ENCODE results near the gene ARFGAP3. TPM values are rescaled to one million over a fixed set of nuclear protein-coding genes. Genes with fewer than 3 reads are reported as not detected.

The ARFGAP3 gene
- total RNA-seq, 1 experiment from 2014 or later: 37.8 TPM

DNA sequence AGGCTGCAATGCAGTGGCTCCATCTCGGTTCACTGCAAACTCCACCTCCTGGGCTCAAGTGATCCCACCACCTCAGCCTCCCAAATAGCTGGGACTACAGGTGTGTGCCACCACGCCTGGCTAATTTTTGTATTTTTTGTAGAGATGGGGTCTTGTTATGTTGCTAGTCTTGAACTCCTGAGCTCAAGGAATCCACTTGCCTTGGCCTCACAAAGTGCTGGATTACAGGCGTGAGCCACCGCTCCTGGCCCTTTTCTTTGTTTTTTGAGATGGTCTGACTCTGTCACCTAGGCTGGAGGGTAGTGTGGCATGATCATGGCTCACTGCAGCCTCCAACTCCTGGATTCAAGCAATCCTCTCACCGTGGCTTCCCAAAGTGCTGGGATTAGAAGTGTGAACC lies 21.0 kb downstream of the ARFGAP3 start:
- CTCF ChIA-PET: interaction anchor here (1.0 kb wide), 1 partner anchor 32 kb away, joined by 5 read pairs; no protein-coding TSS in a partner anchor
- H3K36me3 Mint-ChIP-seq (ENCODE audit: insufficient read depth, unreplicated experiment): peaks cover 32% of the 10 kb centered on the region
- no peak overlapping the region for H3K27ac Mint-ChIP-seq (ENCODE audit: unreplicated experiment)

GRCh38 chr22:42834177-42834949 lies 22.7 kb downstream of the ARFGAP3 start:
- Mint-ChIP-seq H3K36me3 (ENCODE audit: insufficient read depth, unreplicated experiment) (peaks cover 32% of the 10 kb centered on the region), H3K9me3 (ENCODE audit: low read depth, unreplicated experiment) (no peaks in the 10 kb centered on the region), H3K4me1 (ENCODE audit: low read depth, unreplicated experiment) (no peaks in the 10 kb centered on the region), H3K4me3 (ENCODE audit: low read depth, unreplicated experiment) (no peak overlapping the region), H3K27me3 (ENCODE audit: unreplicated experiment) (no peaks in the 10 kb centered on the region), H3K27ac (ENCODE audit: unreplicated experiment) (no peak overlapping the region)
- TF ChIP-seq CTCF (IDR thresholded peaks at IDR 0.05; ENCODE audit: unreplicated experiment): no peak
- DNase-seq: no peak
- no TSS peak for BruUV-seq (replicated peaks)
- intact Hi-C loops (cut with micrococcal nuclease; ENCODE audit: unreplicated experiment): no loop called here
- CTCF ChIA-PET: interaction anchor here (0.6 kb wide), 2 partner anchors 8 to 110 kb away, joined by 4 to 5 read pairs; no protein-coding TSS in a partner anchor

More for the DNA sequence above, 21.0 kb downstream of the ARFGAP3 start:
- no peaks in the 10 kb centered on the region for H3K9me3 Mint-ChIP-seq (ENCODE audit: low read depth, unreplicated experiment)
- no peak overlapping the region for H3K4me3 Mint-ChIP-seq (ENCODE audit: low read depth, unreplicated experiment)
- DNase-seq: no peak
- intact Hi-C loops (cut with micrococcal nuclease; ENCODE audit: unreplicated experiment): no loop called here
- TF ChIP-seq CTCF (IDR thresholded peaks at IDR 0.05; ENCODE audit: unreplicated experiment): no peak
- H3K4me1 Mint-ChIP-seq (ENCODE audit: low read depth, unreplicated experiment): peaks cover 11% of the 10 kb centered on the region
- BruUV-seq (replicated peaks): no TSS peak
- no peaks in the 10 kb centered on the region for H3K27me3 Mint-ChIP-seq (ENCODE audit: unreplicated experiment)

DNA sequence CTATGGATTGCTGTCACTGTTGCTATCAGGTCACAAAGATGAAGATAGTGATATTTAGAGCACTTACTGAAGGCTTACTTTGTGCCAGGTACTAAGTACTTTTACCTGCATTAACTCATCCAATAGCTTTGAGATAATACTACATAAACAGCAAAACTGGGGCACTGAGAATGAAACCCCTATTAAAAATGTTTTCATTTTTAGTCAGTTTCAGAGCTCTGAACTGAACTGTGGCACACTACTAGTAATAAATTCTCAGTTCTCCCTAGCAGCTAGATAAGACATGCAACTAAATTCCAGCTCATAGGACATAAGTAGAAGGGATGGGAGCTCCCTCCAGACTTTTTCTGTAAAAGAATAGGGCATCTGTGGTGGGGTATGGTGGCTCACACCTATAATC lies 24.0 kb downstream of the ARFGAP3 start:
- DNase-seq: no peak
- no peaks in the 10 kb centered on the region for H3K9me3 Mint-ChIP-seq (ENCODE audit: low read depth, unreplicated experiment)
- CTCF ChIA-PET: interaction anchor here (0.7 kb wide), 1 partner anchor 18 kb away, joined by 3 read pairs; no protein-coding TSS in a partner anchor
- BruUV-seq (replicated peaks): no TSS peak
- peaks cover 27% of the 10 kb centered on the region for H3K36me3 Mint-ChIP-seq (ENCODE audit: insufficient read depth, unreplicated experiment)
- intact Hi-C loops (cut with micrococcal nuclease; ENCODE audit: unreplicated experiment): no loop called here
- no peaks in the 10 kb centered on the region for H3K27me3 Mint-ChIP-seq (ENCODE audit: unreplicated experiment)
- H3K4me3 Mint-ChIP-seq (ENCODE audit: low read depth, unreplicated experiment): no peak overlapping the region
- no peak for TF ChIP-seq CTCF (IDR thresholded peaks at IDR 0.05; ENCODE audit: unreplicated experiment)
- no peak overlapping the region for H3K27ac Mint-ChIP-seq (ENCODE audit: unreplicated experiment)
- no peaks in the 10 kb centered on the region for H3K4me1 Mint-ChIP-seq (ENCODE audit: low read depth, unreplicated experiment)

GRCh38 chr22:42831712-42832111 lies 25.4 kb downstream of the ARFGAP3 start:
- H3K36me3 Mint-ChIP-seq (ENCODE audit: insufficient read depth, unreplicated experiment): peaks cover 27% of the 10 kb centered on the region
- CTCF ChIA-PET: no interaction called here
- no peaks in the 10 kb centered on the region for H3K4me1 Mint-ChIP-seq (ENCODE audit: low read depth, unreplicated experiment)
- no peaks in the 10 kb centered on the region for H3K9me3 Mint-ChIP-seq (ENCODE audit: low read depth, unreplicated experiment)
- intact Hi-C loops (cut with micrococcal nuclease; ENCODE audit: unreplicated experiment): no loop called here
- no peak overlapping the region for H3K4me3 Mint-ChIP-seq (ENCODE audit: low read depth, unreplicated experiment)
- H3K27me3 Mint-ChIP-seq (ENCODE audit: unreplicated experiment): no peaks in the 10 kb centered on the region
- BruUV-seq (replicated peaks): no TSS peak
- no peak overlapping the region for H3K27ac Mint-ChIP-seq (ENCODE audit: unreplicated experiment)
- no peak for DNase-seq
- no peak for TF ChIP-seq CTCF (IDR thresholded peaks at IDR 0.05; ENCODE audit: unreplicated experiment)
